NCI-H345 treated with DMSO at 0.1 percent for 48 hours (cell line): ENCODE data around the gene CD276.
"Not testable (repeated sequence)": the region's sequence is repeated elsewhere in the genome, so short reads cannot be mapped to it uniquely, and the experiment has no call there.

ENCODE experiments used
- DNase-seq: peaks from one replicate; lab custom pipeline; 2025; ENCODE audit not compliant: unreplicated experiment; lab: John Stamatoyannopoulos, UW

Gene CD276

DNA sequence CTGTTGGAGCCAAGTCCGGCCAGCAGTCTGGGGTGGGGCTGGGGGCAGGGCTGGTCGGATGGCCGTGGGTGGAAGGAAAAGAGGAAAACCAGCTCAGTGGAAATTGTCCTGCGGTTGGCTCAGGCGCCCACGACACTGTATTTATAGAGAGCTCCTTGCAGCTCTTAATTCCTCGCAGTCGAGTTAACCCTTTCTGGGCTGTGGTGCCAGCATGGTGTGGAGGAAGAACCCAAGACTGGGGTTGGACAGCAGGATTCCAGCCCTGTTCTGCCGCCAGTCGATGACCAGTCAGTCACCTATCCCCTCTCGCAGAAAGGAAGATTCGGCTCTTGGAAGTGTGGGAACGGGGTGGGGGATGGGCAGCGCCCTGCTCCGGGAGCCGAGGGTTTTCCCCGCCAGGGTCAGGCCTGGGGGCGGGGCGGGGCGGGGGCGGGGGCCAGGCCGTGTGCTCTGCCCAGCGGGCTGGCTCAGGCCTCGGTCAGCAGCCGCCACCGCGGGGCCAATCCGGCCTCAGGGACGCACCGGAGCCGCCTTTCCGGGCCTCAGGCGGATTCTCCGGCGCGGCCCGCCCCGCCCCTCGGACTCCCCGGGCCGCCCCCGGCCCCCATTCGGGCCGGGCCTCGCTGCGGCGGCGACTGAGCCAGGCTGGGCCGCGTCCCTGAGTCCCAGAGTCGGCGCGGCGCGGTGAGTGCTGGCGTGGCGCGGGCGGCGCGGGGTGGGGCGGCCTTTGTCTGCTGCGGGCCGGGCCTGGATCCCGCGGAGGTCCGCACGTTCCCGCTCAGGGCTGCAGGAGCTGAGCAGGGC is at the start of gene CD276:
CD276 (plus strand) TSS at position 607 of the 804 bp plus-strand sequence. CDS start 15,257 bp downstream, outside the sequence.
- DNase-seq: no peak

DNA sequence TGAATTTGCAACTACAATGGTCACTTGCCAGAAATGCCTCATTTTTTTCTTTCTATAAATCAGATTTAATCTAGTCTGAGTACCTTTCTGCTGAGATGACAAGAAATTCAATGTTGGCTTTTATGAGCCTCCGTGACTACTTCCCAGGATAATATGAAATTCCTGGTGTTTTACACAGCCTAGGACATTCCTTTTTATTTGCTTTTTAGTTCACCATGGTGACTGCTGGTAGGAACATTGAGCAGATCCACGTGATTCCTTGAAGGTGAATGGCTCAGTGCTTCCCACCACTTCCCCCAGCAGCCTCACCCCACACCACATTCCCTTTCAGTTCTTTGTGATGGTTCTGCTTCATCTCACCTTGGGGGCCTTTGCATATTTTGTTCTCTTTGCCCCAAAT is 46.7 kb upstream of the CD276 start:
- no peak for DNase-seq

DNA sequence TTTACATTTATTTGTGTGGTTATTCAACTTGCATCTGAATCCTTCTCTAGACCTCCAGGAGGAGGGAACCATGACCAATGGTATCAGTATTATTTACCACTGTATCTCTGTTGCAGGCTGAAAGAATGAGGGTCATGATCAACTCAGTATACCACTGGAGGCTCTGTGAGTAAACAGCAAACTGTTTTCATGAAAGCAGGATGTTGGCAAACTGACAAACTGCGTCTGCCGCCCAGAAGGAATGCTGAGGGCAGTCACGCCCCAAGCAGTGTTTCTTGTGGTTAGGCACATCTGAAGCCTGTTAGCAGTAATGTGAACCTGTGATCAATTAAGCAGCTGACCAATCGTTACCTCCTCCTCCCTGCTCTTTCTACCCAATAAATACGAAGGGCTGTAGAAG is 44.7 kb upstream of the CD276 start:
- DNase-seq: not testable (repeated sequence)

DNA sequence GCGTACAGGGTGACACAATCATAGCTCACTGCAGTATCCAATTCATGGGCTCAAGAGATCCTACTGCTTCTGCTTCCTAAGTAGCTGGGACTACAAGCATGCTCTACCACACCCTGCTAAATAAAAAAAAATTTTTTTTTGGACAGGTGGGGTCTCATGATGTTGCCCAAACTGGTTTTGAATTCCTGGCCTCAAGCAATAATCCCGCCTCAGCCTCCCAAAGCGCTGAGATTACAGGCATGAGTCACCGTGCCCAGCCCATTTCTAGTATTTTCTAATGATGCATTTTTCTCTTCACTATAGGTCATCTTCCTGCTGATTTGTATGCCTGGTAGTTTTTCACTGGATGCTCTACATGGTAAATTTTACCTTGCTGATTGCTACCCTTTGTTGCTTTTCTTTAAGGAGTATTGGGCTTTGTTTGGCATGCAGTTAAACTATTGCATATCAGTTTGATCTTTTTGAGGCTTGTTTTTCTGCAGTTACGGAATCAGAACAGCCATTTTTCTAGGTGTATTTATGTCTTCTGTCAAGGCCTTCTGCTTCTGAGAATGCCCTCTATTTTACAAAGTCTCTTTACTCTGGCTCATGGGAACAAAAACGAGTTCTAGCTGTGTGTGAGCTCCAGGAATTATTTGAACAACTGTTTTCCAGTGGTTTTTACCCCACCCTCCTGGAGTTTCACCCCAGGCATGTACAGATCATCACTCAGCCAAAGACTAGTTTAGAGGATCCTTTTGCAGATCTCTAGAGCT is 36.7 kb upstream of the CD276 start:
- no peak for DNase-seq

DNA sequence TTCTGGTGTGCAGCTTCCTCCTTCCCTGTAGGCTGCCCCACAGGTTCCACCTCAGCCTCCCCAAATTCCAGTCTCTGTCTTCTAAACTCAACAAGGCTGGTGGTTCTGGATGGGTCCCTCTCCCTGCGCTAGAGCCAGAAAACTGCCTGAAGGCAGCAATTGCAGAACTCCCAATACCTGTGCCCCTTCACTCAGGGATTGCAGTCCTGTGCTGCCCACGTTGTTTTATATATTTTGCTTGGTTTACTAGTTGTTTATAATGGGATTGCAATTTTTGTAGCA is 36.2 kb upstream of the CD276 start:
- no peak for DNase-seq

DNA sequence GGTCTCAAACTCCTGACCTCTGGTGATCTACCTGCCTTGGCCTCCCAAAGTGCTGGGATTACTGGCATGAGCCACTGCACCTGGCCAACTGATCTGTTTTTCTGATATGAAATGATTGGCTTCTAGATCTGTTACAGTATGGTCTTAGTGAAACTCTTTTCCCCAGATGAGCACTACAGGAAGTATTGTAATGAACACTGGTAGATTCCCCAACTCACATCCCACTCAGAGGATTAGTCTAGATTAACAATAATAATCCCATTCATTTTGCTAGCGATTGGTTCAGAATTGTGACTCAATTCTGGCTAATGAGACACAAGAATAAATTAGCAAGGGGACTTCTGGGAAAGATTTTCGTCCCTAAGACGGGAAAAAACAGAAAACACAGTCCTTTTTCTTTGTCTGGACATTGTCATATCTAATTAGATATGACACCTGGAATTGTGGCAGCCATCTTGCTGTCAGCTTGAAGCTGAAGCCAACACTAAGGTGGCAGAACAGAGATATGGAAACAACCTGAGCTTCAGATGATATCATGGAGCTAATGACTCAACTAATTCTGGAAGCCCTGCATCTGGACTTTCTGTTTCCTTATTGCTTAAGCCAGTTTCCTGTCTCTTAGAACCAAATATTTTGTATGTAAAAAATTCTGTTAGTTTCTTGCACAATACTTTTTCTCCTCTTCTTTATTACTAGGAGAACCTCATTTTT is 33.6 kb upstream of the CD276 start:
- no peak for DNase-seq

DNA sequence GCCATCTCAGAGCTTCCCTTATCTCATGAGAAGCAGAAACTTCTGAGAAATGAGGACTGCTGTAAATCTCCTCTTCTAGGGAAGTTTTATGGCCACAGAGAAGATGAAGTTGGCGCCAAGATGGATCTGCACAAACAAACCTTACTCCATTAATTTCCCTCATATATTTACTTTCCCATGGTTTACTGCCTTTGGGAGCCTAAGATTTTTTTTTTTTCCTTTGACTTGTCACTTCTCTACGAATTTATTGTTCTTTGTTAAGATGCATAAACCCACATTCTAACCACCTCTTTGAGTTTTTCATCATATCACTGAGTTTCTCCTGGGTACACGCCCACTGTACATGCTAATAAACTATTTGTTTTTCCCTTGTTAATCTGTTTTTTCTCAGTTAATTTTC is 29.5 kb upstream of the CD276 start:
- DNase-seq: no peak

DNA sequence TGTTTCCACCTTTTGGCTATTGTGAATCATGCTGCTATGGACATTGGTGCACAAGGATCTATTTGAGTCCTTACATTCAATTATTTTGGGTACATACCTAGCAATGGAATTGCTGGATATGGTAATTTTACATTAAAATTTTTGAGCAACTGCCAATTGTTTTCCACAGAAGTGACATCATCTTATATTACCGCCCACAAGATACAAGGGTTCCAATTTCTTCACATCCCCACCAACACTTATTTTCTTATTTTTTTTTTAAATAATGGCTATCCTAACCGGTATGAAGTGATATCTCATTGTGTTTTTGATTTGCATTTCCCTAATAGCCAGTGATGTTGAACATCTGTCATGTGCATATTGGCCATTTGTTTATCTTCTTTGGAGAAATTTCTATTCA is 28.5 kb upstream of the CD276 start:
- DNase-seq: no peak

DNA sequence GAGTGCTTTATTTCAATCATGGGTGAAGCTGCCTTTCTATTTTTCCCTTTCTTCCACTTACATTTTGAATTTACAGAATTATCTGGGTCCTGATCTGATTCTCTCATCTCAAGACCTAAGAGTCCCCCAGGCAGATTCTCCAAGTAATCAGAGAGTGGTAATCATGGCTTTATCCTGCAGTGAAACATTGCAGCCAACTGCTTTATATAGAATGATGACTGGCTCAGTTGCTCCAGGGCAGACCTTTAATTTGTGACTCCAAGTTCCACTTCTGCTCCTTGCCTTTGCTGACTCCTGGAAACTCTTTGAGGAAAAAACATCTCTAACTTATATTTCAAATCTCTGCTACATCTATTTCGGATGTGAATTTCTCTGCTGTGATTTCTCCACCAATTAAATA is 25.5 kb upstream of the CD276 start:
- DNase-seq: no peak

DNA sequence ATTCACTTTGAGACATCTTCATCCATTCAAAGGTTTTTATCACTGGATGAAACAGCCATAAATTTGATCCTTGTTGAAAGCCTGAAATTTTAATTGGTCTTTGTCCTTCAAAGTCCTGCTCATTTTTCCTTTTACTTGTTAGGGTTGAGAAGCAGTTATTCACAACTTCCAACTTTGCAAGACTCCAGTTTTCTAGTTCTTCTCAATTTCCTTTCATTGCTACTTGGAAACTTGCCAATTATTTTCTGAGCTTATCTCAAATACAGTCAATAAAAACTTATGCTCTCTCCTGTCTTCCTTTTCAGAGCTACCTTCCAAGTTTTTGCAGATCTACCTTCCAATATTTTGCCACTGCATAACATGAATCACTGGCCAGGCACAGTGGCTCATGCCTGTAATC is 23.7 kb upstream of the CD276 start:
- no peak for DNase-seq

DNA sequence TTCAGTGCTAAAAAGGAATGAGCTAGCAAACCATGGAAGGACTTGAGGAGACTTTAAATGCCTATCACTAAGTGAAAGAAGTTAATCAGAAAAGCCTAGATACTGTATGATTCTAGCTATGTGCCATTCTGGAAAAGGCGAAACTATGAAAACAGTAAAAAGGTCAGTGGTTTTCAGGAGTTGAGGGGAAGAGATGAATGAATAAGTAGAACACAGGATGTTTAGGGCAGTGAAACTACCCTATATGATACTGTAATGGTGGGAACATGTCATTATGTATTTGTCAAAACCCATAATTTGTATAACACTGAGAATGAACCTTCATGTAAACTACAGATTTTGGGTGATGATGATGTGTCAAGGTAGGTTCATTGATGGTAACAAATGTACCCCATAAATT is 9.6 kb upstream of the CD276 start:
- DNase-seq: no peak

DNA sequence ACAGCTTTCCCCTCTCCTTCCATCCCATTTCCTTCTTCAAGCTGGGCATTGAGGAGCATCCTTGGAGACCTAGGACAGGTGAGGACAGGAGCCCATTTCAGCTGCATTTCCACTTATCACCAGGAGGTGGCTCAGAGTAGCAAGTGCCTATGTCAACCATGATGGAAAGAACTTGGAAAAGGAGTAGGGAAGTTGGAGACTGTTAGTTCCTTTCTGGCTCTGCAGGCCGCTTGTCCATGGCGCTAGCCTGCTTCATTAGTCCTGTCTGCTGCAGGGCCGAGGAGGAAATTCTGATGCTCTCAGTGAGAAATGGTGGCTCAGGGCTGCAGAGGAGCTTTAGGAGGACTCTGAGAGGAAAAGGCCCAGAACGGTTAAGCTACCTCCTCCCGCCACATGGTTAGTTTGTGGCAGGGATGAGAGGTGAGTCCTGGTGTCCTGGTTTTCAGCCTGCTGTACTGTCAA is 7.0 kb upstream of the CD276 start:
- no peak for DNase-seq

DNA sequence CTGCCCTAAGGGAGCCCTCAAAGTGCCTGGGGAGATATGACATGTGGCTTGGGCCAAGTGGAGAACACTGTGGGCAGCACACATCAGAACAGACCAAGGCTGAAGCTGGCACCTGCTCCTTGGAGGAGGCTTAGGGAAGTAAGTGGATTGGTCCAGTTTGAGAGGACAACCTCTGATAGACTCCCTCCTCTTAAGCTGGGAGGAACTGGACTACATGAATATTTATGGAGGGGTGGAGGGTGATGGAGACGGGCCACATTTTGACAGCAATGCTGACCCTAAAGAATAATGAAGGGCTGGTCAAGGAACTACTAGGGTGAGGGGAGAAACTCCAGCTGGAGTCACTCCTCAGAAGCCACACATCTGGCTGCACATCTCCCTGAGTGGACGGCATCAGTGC is 6.5 kb upstream of the CD276 start:
- no peak for DNase-seq

DNA sequence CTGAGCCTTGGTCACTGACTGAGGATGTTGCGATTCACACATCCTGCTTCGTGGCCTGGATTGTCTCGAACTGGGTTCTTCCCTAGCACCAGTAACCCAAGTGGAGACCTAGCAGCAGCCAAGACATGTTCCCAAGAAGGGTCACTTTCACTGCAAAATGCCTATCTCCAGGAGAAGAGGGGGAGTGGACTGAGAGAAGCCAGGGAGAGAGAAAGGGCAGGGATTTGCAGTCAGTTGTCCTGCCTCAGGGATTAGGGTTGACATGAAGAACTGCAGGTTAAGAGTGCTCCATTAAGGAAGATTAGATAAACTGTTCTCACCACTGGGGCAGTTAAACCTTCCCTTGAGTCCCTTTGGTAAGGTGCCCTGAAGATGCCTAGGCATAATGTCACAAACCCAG is 5.7 kb upstream of the CD276 start:
- DNase-seq: no peak

DNA sequence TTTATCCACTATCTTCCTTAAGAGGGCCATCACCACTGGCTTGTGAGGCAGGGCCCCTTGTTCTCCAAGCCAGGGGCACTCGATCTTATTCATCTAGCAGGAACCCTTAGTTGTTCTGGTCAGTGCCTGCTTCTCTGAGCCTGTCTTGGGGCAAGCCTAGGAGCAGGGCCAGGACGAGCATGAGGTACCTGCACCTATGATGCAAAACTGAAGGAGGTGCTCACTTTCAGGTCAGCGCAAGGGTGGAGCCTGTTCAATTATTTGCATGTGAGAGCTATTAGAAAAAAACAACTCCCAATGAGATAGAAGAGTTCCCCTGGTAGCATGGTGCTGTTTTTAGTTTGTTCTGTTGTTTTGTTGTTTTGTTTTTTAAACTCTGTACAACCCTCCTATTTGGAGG is 5.0 kb upstream of the CD276 start:
- DNase-seq: no peak

DNA sequence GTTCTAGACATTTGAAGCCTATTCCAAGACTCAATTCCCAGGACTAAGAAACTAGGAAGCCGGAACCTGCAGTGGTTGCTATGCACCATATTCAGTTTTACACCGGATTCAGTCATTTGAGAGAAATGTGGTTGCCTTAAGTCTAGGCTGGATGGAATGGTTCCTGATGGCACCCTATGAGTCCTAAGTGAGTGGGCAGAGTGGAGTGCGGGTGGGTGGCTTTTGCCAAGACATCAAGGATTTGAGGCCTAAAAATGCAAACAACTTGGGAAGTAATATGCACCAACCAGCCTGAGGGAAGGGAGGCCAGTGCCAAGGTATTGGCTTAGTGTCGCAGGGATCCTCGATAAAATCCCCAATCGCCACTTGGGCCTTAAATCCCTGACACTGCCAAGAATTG is 4.2 kb upstream of the CD276 start:
- no peak for DNase-seq

DNA sequence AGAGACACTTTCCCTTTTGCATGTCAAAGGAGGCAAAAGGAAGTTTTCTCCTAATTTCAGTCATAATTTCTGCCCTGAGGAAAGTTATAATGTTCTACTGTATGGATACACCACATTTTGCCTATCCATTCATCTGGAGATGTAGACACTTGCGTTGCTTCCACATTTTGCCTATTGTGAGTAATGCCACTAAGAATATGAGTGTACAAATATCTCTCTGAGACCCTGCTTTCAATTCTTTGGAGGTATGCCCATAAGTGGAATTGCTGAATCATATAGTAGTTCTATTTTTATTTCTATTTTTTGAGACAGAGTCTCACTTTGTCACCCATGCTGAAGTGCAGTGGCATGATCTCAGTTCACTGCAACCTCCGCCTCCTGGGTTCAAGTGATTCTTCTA is 3.6 kb upstream of the CD276 start:
- DNase-seq: no peak

DNA sequence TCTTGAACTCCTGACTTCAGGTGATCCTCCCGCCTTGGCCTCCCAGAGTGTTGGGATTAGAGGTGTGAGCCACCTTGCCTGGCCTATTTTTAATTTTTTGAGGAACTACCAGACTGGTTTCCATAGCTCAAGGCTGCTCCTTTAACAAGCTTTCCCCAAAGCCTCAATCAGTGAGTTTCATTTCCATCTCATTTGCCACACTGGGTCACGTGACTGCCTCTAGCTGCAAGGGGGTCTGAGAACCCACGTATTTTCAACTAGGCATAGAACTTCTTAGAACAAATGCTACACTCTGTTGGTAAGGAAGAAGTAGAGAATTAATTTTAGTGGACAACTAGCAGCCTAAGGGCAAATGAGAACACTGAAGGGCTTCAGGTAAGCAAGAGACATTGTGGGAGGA is 3.1 kb upstream of the CD276 start:
- no peak for DNase-seq

DNA sequence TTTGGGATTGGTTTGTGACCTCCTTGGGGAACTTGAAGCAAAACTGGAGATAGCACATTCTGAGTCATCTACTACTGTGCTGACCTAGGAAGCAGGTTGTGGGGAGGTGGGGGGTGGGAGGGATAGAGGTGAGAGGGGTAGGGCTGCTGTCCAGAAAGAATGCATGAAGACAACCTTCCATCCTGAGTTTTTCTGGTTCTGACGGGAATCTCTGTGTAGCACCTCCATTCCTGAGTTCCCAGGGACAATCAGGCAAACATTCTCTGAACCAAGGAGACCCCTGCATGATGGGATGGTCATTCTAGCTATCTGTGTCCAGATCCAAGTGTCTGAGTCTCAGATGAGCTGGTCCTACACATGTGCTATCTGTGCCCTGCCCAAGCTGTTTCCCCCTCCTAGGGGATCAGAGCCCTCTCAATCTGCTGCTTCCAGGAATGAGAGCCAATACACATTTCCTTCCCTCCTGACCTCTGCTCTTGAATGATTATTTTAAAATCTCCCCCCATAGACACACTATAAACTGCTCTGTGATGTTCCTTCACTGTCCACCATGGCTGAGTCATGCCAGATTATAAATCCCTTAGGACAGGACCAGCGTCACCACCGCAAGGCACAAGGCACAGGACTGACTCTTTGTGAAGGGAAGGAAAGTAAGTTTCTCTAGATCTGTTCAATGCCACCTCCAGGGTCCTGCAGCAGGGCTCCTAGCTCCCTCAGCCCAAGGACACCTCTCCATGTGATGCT is 2.2 kb upstream of the CD276 start:
- DNase-seq: no peak

DNA sequence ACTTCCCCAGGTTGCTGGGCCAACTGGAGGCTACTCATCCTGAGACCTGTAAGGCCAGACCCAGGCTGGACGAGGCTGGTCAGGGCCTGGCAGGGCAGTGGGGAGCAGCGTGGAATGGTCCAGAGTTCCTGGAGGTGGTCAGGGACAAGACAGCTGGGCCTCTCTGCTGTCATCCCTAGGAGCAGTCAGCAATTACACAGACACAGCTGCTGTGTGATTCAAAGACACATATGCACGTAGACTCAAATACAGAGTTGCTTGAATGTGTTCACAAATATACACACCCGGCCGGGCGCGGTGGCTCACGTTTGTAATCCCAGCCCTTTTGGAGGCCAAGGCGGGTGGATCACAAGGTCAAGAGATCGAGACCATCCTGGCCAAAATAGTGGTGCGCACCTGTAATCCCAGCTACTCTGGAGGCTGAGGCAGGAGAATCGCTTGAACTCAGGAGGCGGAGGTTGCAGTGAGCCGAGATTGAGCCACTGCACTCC is 1.5 kb upstream of the CD276 start:
- DNase-seq: no peak

DNA sequence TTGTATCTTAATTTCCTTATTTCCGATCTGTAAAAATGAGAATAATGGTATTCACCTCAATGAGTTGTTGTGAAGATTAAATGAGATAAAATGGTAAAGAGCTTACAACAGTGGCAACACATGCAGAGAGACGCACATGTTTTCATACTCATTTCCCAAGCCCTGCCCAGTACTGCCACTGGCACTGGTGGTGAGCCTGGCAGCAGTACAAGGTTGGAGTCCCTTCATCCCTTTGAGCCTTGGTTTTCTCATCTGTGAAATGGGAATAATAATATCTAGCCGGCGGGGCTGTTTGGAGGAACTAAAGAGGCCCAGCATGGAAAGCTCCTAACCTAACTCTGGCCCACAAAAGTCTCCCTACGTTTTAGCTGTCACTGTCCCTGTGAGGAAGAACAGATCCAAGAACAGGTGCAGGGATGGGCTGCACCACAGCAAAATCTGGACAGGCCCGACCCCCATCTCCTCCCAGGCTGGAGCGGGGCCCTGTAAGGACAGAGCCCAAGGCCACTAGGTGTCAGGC is 866 bp upstream of the CD276 start:
- DNase-seq: no peak
